ENCODE data around the gene BCL7A.

- TF ChIP-seq, protein P1, sequence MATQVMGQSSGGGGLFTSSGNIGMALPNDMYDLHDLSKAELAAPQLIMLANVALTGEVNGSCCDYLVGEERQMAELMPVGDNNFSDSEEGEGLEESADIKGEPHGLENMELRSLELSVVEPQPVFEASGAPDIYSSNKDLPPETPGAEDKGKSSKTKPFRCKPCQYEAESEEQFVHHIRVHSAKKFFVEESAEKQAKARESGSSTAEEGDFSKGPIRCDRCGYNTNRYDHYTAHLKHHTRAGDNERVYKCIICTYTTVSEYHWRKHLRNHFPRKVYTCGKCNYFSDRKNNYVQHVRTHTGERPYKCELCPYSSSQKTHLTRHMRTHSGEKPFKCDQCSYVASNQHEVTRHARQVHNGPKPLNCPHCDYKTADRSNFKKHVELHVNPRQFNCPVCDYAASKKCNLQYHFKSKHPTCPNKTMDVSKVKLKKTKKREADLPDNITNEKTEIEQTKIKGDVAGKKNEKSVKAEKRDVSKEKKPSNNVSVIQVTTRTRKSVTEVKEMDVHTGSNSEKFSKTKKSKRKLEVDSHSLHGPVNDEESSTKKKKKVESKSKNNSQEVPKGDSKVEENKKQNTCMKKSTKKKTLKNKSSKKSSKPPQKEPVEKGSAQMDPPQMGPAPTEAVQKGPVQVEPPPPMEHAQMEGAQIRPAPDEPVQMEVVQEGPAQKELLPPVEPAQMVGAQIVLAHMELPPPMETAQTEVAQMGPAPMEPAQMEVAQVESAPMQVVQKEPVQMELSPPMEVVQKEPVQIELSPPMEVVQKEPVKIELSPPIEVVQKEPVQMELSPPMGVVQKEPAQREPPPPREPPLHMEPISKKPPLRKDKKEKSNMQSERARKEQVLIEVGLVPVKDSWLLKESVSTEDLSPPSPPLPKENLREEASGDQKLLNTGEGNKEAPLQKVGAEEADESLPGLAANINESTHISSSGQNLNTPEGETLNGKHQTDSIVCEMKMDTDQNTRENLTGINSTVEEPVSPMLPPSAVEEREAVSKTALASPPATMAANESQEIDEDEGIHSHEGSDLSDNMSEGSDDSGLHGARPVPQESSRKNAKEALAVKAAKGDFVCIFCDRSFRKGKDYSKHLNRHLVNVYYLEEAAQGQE (IDR thresholded peaks at IDR 0.05; ENCODE audit: low read depth, low read length): no peak
- TF ChIP-seq, protein P2, sequence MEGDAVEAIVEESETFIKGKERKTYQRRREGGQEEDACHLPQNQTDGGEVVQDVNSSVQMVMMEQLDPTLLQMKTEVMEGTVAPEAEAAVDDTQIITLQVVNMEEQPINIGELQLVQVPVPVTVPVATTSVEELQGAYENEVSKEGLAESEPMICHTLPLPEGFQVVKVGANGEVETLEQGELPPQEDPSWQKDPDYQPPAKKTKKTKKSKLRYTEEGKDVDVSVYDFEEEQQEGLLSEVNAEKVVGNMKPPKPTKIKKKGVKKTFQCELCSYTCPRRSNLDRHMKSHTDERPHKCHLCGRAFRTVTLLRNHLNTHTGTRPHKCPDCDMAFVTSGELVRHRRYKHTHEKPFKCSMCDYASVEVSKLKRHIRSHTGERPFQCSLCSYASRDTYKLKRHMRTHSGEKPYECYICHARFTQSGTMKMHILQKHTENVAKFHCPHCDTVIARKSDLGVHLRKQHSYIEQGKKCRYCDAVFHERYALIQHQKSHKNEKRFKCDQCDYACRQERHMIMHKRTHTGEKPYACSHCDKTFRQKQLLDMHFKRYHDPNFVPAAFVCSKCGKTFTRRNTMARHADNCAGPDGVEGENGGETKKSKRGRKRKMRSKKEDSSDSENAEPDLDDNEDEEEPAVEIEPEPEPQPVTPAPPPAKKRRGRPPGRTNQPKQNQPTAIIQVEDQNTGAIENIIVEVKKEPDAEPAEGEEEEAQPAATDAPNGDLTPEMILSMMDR (IDR thresholded peaks at IDR 0.05): no peak
- TF ChIP-seq MAX (IDR thresholded peaks at IDR 0.05; ENCODE audit: low read depth): no peak
- TF ChIP-seq POLR2AphosphoS5 (IDR thresholded peaks at IDR 0.05; ENCODE audit: low read depth, low read length): no peak
These were observed 44.7 kb upstream of the BCL7A start for GRCh38 chr12:121976950-121977349.
